ENCODE measurements around the gene SLC5A1. TPM values are rescaled to one million over a fixed set of nuclear protein-coding genes. Genes with fewer than 3 reads are reported as not detected.
"Not testable (repeated sequence)": the region's sequence is repeated elsewhere in the genome, so short reads cannot be mapped to it uniquely, and the experiment has no call there.

Gene SLC5A1
- polyA plus RNA-seq, 1 experiment: not detected

- TF ChIP-seq, protein P1, sequence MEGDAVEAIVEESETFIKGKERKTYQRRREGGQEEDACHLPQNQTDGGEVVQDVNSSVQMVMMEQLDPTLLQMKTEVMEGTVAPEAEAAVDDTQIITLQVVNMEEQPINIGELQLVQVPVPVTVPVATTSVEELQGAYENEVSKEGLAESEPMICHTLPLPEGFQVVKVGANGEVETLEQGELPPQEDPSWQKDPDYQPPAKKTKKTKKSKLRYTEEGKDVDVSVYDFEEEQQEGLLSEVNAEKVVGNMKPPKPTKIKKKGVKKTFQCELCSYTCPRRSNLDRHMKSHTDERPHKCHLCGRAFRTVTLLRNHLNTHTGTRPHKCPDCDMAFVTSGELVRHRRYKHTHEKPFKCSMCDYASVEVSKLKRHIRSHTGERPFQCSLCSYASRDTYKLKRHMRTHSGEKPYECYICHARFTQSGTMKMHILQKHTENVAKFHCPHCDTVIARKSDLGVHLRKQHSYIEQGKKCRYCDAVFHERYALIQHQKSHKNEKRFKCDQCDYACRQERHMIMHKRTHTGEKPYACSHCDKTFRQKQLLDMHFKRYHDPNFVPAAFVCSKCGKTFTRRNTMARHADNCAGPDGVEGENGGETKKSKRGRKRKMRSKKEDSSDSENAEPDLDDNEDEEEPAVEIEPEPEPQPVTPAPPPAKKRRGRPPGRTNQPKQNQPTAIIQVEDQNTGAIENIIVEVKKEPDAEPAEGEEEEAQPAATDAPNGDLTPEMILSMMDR (IDR thresholded peaks at IDR 0.05; ENCODE audit: low read depth, low read length): peak; percentile 18; the same call in 1 of the 2 replicates
- CTCF ChIA-PET; H3K27ac ChIP-seq (ENCODE audit: low read depth, low read length); H3K9me3 ChIP-seq (ENCODE audit: control insufficient read depth, insufficient read depth, low read length); H3K27me3 ChIP-seq (ENCODE audit: control insufficient read depth, insufficient read depth, low read length); DNase-seq (ENCODE audit: low read depth, low spot score); POLR2A ChIA-PET; H3K4me3 ChIP-seq (ENCODE audit: low read depth, low read length): not testable (repeated sequence)
Measured at GRCh38 chr22:32140688-32141087, 97.6 kb downstream of the SLC5A1 start.

DNA sequence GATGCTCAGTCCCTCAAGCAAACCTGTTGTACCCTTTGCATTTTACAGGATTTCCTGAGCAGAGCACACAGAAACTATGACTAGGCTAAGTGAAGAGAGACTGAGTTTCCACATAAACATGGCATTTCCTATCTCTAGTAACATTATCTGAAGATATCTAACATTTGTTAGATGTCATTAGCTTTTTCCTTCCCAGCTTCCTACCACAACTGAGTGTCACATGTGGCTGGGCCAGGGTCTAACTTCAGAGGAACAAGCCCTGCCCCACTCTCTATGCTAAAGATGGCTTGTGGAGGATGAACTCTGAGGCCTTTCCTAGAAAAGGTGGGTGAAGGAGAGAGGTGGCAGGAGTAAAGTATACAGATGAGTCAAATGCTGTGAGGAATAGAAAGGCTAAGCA is 99.5 kb downstream of the SLC5A1 start:
- CTCF ChIA-PET: interaction anchor here (1.0 kb wide), 1 partner anchor 76 kb away, joined by 4 read pairs; no protein-coding TSS in a partner anchor
- POLR2A ChIA-PET: no interaction called here
- DNase-seq (ENCODE audit: low read depth, low spot score): no peak
- TF ChIP-seq, protein P1 (IDR thresholded peaks at IDR 0.05; ENCODE audit: low read depth, low read length): no peak
- H3K27ac ChIP-seq (ENCODE audit: low read depth, low read length): no peak overlapping the region
- H3K9me3 ChIP-seq (ENCODE audit: control insufficient read depth, insufficient read depth, low read length): no peaks in the 10 kb centered on the region
- H3K27me3 ChIP-seq (ENCODE audit: control insufficient read depth, insufficient read depth, low read length): peaks cover 2% of the 10 kb centered on the region
- no peak overlapping the region for H3K4me3 ChIP-seq (ENCODE audit: low read depth, low read length)

DNA sequence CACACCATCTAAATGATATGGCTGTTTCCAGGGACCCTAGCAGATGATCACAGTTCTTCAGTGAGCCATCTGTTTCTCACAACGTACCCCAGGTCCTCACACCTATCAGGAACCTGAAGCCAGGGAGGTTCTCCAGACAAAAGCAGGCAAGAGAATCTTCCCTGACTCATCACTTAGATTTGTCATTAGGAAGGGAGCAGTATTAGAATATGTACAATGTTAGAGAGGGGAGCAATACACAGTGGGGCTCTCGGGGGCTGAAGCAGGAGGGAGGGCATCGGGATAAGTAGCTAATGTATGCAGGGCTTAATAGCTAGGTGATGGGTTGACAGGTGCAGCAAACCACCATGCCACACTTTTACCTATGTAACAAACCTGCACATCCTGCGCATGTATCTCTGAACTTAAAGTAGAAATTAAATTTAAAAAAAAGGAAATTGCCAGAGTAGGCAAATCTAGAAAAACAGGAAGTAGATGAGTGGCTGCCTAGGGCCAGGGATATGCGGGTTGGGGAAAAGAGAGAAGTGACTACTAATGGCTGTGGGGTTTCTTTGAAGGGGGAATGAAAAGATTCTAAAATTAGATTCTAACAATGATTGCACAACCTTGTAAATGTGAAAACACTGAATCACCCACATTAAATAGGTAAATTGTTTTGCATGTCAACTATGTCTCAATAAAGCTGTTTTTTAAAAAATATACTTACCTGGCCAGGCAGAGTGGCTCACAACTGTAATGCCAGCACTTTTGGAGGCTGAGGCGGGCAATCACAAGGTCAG is 101.6 kb downstream of the SLC5A1 start:
- H3K27ac ChIP-seq (ENCODE audit: low read depth, low read length): no peak overlapping the region
- H3K9me3 ChIP-seq (ENCODE audit: control insufficient read depth, insufficient read depth, low read length): no peaks in the 10 kb centered on the region
- POLR2A ChIA-PET: no interaction called here
- CTCF ChIA-PET: no interaction called here
- DNase-seq (ENCODE audit: low read depth, low spot score): no peak
- H3K4me3 ChIP-seq (ENCODE audit: low read depth, low read length): no peak overlapping the region
- TF ChIP-seq, protein P1 (IDR thresholded peaks at IDR 0.05; ENCODE audit: low read depth, low read length): no peak
- H3K27me3 ChIP-seq (ENCODE audit: control insufficient read depth, insufficient read depth, low read length): no peaks in the 10 kb centered on the region

DNA sequence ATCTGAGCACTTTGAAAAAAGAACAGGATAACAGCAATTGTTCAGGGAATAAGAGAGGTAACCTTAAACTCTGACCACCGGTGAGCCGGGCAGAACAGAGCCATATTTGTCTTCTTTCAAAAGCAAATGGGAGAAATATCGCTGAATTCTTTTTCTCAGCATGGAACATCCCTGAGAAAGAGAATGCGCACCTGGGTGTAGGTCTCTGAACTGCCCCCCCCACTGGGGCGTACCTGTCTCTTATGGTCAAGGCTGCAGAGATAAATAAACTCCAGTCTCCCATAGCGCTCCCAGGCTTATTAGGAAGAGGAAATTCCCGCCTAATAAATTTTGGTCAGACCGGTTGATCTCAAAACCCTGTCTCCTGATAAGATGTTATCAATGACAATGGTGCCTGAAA is 104.1 kb downstream of the SLC5A1 start:
- POLR2A ChIA-PET; H3K9me3 ChIP-seq (ENCODE audit: control insufficient read depth, insufficient read depth, low read length); H3K27ac ChIP-seq (ENCODE audit: low read depth, low read length); H3K27me3 ChIP-seq (ENCODE audit: control insufficient read depth, insufficient read depth, low read length); DNase-seq (ENCODE audit: low read depth, low spot score); H3K4me3 ChIP-seq (ENCODE audit: low read depth, low read length); CTCF ChIA-PET: not testable (repeated sequence)

GRCh38 chr22:32148372-32148771 is 105.3 kb downstream of the SLC5A1 start:
- H3K27ac ChIP-seq (ENCODE audit: low read depth, low read length); H3K4me3 ChIP-seq (ENCODE audit: low read depth, low read length); DNase-seq (ENCODE audit: low read depth, low spot score); H3K27me3 ChIP-seq (ENCODE audit: control insufficient read depth, insufficient read depth, low read length); POLR2A ChIA-PET; H3K9me3 ChIP-seq (ENCODE audit: control insufficient read depth, insufficient read depth, low read length): not testable (repeated sequence)
- CTCF ChIA-PET: interaction anchor here (0.6 kb wide), 1 partner anchor 899 kb away, joined by 4 read pairs; no protein-coding TSS in a partner anchor

DNA sequence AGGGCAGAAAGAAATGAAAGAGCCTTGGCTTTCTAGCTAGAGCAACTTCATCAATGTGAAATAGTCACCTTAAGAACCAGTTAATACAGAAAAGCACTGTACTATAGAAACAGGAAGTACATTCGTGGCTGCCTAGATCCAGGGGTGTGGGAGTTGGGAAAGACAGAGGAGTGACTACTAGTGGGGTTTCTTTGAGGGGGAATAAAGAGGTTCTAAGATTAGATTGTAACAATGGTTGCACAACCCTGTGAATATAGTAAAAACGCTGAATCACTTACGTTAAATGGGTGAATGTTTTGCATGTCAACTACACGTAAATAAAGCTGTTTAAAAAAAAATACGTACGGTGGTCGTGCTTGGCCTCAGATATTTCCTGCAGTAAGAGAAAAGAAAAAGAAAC is 107.6 kb downstream of the SLC5A1 start:
- CTCF ChIA-PET; H3K27ac ChIP-seq (ENCODE audit: low read depth, low read length); H3K27me3 ChIP-seq (ENCODE audit: control insufficient read depth, insufficient read depth, low read length); H3K4me3 ChIP-seq (ENCODE audit: low read depth, low read length); DNase-seq (ENCODE audit: low read depth, low spot score); POLR2A ChIA-PET; H3K9me3 ChIP-seq (ENCODE audit: control insufficient read depth, insufficient read depth, low read length): not testable (repeated sequence)

- POLR2A ChIA-PET; H3K27ac ChIP-seq (ENCODE audit: low read depth, low read length); H3K27me3 ChIP-seq (ENCODE audit: control insufficient read depth, insufficient read depth, low read length); DNase-seq (ENCODE audit: low read depth, low spot score); H3K4me3 ChIP-seq (ENCODE audit: low read depth, low read length); CTCF ChIA-PET; H3K9me3 ChIP-seq (ENCODE audit: control insufficient read depth, insufficient read depth, low read length): not testable (repeated sequence)
Measured at GRCh38 chr22:32151641-32152040, 108.6 kb downstream of the SLC5A1 start.

DNA sequence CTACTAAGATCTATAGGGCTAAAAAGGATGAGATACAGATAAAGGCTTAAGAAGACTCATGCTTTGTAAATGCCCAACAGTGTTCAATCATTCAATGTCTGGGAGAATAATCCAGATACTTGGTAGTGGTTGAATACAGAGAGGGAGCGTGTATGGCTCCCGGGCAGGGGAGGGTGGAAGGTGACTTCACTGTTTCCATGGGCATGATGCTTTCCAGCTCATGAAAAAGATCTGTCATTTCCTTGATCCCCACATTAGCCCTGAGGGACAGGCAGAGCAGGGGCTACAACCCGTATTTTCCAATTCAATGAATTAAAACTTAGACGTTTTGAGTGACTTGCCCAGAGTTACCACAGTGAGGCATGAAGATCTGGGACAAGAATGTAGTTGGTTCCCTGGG is 111.7 kb downstream of the SLC5A1 start:
- H3K27me3 ChIP-seq (ENCODE audit: control insufficient read depth, insufficient read depth, low read length); POLR2A ChIA-PET; H3K27ac ChIP-seq (ENCODE audit: low read depth, low read length); DNase-seq (ENCODE audit: low read depth, low spot score); CTCF ChIA-PET; H3K4me3 ChIP-seq (ENCODE audit: low read depth, low read length); H3K9me3 ChIP-seq (ENCODE audit: control insufficient read depth, insufficient read depth, low read length): not testable (repeated sequence)

GRCh38 chr22:32157632-32158031 is 114.6 kb downstream of the SLC5A1 start:
- CTCF ChIA-PET, POLR2A ChIA-PET: not testable (repeated sequence)

More at GRCh38 chr22:32157632-32158031, 114.6 kb downstream of the SLC5A1 start:
- H3K27me3 ChIP-seq (ENCODE audit: control insufficient read depth, insufficient read depth, low read length); DNase-seq (ENCODE audit: low read depth, low spot score); H3K4me3 ChIP-seq (ENCODE audit: low read depth, low read length); H3K9me3 ChIP-seq (ENCODE audit: control insufficient read depth, insufficient read depth, low read length); H3K27ac ChIP-seq (ENCODE audit: low read depth, low read length): not testable (repeated sequence)

Data from AG04450 (cell line).